NCI-H187 (cell line): Measurements from ENCODE around the gene FAM174C.

Source experiments
- DNase-seq, 2 experiments: peaks; one replicate each; lab custom pipeline; 2025; lab: John Stamatoyannopoulos, UW

Gene FAM174C

GRCh38 chr19:1286487-1287353 lies 11.4 kb downstream of the FAM174C start:
- DNase-seq = no peak

GRCh38 chr19:1287354-1288225 lies 12.3 kb downstream of the FAM174C start:
- no peak for DNase-seq

GRCh38 chr19:1288226-1288612 lies 12.9 kb downstream of the FAM174C start:
- DNase-seq = no peak

- DNase-seq = no peak
Observed at GRCh38 chr19:1288833-1289685, 13.7 kb downstream of the FAM174C start.

DNA sequence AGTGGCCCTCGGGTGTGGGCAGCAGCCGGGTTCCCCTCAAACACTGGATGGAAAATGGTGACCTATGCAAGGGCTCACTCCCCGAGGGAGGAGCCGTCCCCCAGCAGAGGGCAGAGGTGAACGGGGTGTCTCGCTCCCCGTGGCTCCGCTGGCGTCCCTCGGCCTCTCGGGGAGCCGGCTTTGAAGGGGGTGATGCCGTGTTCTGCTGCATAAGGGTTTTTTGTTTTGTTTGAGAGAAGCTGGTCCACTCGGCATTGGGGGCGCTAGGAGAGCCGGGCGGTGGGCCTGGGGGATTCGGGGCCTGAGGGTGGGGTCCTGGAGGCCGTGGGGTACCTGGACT lies 14.3 kb downstream of the FAM174C start:
- DNase-seq = no peak

GRCh38 chr19:1290196-1290702 lies 14.9 kb downstream of the FAM174C start:
- DNase-seq = no peak

GRCh38 chr19:1290703-1291651 lies 15.6 kb downstream of the FAM174C start:
- no peak for DNase-seq

DNA sequence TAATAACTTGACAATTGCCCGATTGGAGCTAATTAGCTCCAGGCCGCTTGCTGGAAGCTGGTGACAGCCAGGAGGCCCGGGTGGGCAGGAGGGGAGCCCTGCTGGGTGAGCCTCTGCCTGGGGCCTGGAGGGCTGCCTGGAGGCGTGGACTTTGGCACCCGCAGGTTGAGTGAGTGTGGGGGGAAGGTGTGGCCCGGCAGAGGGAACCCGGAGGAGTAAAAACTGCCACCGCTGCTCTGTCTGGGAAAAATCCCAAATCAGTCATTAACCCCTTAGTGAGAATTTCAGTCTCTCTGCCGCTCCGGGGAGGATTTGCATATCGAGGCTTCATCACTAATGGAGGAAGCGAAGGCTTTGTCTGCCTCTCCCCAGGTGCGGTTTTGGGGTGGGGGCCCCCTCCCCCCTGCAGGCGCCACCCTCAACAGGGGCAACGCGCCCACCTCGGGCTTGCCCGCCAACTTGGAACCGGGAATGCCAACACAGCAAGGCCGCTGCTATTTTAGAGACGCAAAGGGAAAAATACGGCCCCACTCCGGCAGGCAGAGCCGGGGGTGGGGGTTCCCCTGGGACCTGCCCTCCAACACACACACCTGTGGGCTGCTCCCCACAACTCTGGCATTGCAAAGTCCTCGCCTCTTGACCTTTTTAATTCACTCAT lies 16.6 kb downstream of the FAM174C start:
- no peak for DNase-seq

- DNase-seq = no peak
Observed at GRCh38 chr19:1292419-1293151, 17.3 kb downstream of the FAM174C start.

DNA sequence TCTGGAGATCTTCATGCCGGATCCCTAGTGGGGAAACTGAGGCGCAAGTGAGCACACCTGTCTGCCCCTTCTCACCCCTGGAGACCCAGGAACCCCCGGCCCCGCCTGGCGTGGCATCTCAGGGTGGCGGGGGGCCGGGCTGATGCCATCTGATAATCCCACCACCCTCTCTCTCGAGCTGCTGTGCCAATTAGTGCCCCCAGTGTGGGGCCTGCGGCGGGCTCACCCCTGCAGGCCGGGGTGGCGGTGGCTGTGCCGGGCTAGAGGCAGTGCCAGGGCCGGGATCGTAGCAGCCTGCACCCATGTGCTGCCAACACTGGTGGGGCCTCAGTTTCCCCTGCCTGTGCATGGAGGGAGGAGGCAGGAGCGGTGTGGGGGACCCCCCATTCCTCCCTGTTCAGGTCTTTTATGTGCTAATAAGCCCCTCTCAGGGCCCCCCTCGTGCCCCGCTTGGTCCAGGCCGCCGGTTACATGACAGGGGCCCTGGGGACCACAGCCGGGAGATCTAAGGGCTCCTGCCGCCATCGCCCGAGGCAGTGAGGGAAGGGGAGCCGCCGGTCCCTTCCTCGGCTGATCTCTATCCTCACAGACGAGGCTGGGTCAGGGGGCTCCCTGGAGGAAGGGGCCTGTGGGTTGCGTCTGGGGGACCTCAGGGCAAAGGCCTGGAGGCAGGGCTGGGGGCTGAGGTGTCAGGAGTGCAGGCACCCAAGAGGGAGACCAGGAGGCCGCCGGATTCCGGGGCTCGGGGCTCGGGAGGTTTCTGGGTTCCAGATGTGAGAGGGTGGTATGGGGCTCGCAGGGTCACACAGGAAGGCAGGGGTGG lies 18.7 kb downstream of the FAM174C start:
- no peak for DNase-seq

GRCh38 chr19:1294688-1295087 lies 19.4 kb downstream of the FAM174C start:
- DNase-seq = no peak

DNA sequence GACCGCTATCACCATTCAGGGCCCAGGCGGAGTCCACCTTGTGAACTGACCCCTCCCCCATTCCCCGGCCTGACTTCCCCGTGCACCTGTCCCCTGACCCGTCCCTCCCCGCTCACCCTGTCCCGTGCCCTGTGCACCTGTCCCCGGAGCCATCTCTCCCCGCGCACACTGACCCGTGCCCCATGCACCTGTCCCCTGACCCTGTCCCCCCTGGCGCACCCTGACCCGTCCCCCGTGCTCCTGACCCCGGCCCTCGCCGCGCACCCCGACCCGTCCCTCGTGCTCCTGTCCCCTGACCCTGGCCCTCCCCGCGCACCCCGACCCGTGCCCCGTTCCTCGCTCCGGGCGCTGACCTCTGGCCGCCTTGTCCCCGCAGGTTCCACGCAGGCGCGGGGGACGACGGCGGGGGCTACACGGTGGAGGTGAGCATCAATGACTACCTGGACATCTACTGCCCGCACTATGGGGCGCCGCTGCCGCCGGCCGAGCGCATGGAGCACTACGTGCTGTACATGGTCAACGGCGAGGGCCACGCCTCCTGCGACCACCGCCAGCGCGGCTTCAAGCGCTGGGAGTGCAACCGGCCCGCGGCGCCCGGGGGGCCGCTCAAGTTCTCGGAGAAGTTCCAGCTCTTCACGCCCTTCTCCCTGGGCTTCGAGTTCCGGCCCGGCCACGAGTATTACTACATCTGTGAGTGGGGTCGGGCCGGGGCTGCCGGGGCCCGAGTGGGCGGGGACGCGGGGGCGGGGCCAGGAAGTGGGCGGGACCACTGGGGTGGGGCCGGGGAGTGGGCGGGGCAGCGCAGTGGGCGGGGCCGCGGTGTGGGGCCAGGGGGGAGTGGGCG lies 20.1 kb downstream of the FAM174C start:
- DNase-seq = no peak

- DNase-seq = no peak
Observed at GRCh38 chr19:1296078-1296477, 20.7 kb downstream of the FAM174C start.

DNA sequence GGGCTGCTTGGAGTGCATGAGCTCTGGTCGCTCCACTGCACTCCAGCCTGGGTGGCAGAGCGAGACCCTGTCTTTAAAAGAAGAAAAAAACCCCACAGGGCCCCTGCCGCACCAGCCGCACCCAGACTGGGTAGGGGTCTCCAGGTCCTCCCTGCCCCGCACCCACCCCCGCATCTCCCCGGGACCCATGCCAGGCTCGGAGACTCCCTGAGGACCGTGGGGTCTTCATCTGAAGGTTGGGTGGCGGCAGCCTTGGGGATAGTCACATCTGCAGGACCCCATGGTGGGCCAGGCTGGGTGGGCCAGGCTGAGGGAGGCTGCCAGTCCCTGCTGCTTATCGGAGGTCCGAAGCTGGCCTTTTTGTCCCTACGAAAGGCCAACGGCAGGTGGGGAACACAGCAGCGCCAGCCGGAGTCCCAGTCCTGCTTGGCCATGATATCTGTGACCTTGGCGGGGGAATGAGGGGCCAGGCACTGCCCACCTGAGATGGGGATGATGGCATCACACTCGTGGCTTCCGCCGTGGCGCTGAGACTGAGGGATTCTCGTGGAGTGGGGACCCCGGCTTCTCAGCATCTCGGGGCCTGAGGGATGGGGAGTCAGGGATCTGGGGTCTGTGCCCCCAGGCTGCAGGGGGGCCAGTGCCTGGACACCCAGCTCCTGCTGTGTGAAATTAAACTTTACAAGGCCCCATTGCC lies 21.4 kb downstream of the FAM174C start:
- DNase-seq = no peak

DNA sequence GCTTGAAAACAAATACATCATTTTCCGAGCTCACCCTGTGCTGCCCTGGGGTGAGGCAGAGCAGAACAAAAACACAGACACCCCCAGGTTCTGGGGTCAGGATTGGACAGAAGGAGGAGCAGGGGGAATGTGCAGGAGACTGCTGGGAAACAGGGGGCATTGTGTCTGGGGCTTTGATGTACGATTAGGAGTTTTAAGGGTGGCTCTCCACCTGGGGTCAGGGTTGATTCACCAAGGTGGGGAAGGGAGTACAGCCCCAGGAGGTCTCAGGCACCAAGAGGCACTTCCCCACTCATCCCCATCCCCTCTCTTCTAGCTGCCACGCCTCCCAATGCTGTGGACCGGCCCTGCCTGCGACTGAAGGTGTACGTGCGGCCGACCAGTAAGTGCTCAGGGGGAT lies 22.9 kb downstream of the FAM174C start:
- no peak for DNase-seq

DNA sequence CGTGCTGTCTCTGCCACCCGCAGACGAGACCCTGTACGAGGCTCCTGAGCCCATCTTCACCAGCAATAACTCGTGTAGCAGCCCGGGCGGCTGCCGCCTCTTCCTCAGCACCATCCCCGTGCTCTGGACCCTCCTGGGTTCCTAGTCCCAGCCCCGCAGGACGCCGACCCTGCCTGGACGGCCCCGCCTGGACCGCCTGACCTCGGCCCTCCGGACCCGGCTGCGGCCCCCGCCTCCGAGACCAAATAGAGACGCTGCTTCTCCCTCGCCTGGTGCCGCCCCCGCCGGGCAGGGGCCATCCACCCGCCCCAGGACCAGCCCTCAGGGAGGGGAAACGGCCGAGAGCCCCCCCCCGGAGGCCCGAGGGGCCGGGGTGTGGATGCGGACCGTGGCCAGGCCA lies 24.5 kb downstream of the FAM174C start:
- DNase-seq = no peak
